ENCODE data around the gene CALHM6.

Gene CALHM6

GRCh38 chr6:116461331-116461931 is at the start of gene CALHM6:
Gene CALHM6 (plus strand): TSS chr6:116461375. CDS start chr6:116461930, 555 bp downstream.
- no peak for DNase-seq

- no peak for DNase-seq
Observed at GRCh38 chr6:116412270-116412669, 48.9 kb upstream of the CALHM6 start.

- DNase-seq: no peak
Observed at GRCh38 chr6:116413357-116413756, 47.8 kb upstream of the CALHM6 start.

GRCh38 chr6:116417661-116418060 is 43.5 kb upstream of the CALHM6 start:
- no peak for DNase-seq

- DNase-seq: no peak
Observed at GRCh38 chr6:116419069-116419786, 41.9 kb upstream of the CALHM6 start.

- DNase-seq: no peak
Observed at GRCh38 chr6:116420341-116420740, 40.8 kb upstream of the CALHM6 start.

- no peak for DNase-seq
Observed at GRCh38 chr6:116422238-116422637, 38.9 kb upstream of the CALHM6 start.

GRCh38 chr6:116424001-116424400 is 37.2 kb upstream of the CALHM6 start:
- DNase-seq: no peak

GRCh38 chr6:116426551-116426950 is 34.6 kb upstream of the CALHM6 start:
- DNase-seq: no peak

GRCh38 chr6:116429111-116429510 is 32.1 kb upstream of the CALHM6 start:
- DNase-seq: no peak

- DNase-seq: no peak
Observed at GRCh38 chr6:116430860-116431259, 30.3 kb upstream of the CALHM6 start.

GRCh38 chr6:116431964-116432595 is 29.1 kb upstream of the CALHM6 start:
- no peak for DNase-seq

GRCh38 chr6:116433206-116433712 is 27.9 kb upstream of the CALHM6 start:
- no peak for DNase-seq

- no peak for DNase-seq
Observed at GRCh38 chr6:116434056-116434725, 27.0 kb upstream of the CALHM6 start.

GRCh38 chr6:116436586-116436985 is 24.6 kb upstream of the CALHM6 start:
- no peak for DNase-seq

- DNase-seq: no peak
Observed at GRCh38 chr6:116437656-116438055, 23.5 kb upstream of the CALHM6 start.

GRCh38 chr6:116438590-116439448 is 22.4 kb upstream of the CALHM6 start:
- DNase-seq: no peak

GRCh38 chr6:116439522-116440051 is 21.6 kb upstream of the CALHM6 start:
- DNase-seq: no peak

- DNase-seq: no peak
Observed at GRCh38 chr6:116443105-116443504, 18.1 kb upstream of the CALHM6 start.

- no peak for DNase-seq
Observed at GRCh38 chr6:116444092-116444491, 17.1 kb upstream of the CALHM6 start.

- DNase-seq: no peak
Observed at GRCh38 chr6:116444575-116444974, 16.6 kb upstream of the CALHM6 start.

GRCh38 chr6:116445102-116445501 is 16.1 kb upstream of the CALHM6 start:
- DNase-seq: no peak
